Putamen (tissue), 1 donor: Measurements from ENCODE around the gene KLK2.
A peak's percentile ranks its signal among the peaks of the same experiment; 100 is the strongest.

Experiments used
- DNase-seq: peaks from one replicate; pipeline ENCODE4 v3.0.0-alpha.2; 2016; ENCODE audit warnings: low spot score

The KLK2 gene

GRCh38 chr19:50873056-50873455 lies at the start of gene KLK2:
Gene KLK2 (plus strand): TSS chr19:50873439. CDS start chr19:50873474, 35 bp downstream.
- DNase-seq: no peak

DNA sequence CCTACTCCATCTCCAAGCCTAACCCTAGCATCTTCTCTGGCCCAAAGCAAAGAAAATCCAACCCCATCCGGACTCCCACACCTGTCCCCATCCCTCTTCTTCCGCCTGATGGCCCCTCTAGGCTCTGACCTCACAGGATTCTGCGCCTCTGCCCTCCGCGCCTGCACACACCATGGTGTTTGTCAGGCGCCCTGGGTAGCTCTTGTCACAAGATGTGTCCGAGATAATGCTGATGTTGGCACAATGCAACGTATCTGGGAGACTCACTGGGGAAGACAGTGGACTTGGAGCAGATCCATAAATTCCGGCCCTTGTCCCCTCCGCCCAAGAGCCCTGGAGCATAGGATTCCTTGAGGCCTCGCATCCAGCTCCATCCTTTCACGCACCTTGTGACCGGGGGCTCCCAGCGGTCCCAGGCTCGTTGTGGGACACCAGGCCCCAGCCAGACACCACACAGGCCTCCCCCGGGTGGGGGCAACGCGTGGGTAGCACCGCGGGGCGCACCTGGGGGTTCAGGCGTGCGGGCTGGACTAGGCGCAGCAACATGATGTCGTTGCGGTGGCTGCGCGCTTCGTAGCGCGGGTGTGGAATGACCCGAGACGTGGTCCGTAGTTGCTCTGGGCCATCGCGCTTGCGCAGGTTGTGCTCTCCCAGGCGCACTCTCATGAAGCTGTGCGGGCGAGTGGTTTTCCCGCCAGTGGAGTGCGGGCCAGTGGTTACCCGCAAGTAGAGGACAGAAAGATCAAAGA lies 46.6 kb upstream of the KLK2 start:
- no peak for DNase-seq

- DNase-seq: no peak
Measured at GRCh38 chr19:50827476-50827875, 45.8 kb upstream of the KLK2 start.

GRCh38 chr19:50829801-50830200 lies 43.4 kb upstream of the KLK2 start:
- DNase-seq: no peak

- no peak for DNase-seq
Measured at GRCh38 chr19:50830266-50831025, 42.8 kb upstream of the KLK2 start.

DNA sequence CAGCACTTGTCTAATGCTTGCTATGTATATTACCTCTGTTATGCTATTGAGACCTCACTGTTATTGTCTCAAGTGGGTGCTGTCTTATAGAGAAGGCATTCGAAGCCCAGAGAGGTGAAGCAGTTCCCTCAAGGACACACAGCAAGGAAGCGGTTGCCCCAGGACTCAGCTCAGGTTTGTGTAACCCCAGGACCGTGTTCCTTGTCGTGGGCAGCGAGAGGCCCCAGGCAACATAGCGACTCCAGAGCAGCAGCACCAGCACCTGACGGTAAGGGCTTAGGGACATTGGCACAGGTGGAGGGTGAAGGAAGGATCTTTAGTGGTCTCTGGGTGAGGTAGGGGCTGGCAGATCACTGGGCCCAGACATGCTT lies 42.2 kb upstream of the KLK2 start:
- DNase-seq: no peak

DNA sequence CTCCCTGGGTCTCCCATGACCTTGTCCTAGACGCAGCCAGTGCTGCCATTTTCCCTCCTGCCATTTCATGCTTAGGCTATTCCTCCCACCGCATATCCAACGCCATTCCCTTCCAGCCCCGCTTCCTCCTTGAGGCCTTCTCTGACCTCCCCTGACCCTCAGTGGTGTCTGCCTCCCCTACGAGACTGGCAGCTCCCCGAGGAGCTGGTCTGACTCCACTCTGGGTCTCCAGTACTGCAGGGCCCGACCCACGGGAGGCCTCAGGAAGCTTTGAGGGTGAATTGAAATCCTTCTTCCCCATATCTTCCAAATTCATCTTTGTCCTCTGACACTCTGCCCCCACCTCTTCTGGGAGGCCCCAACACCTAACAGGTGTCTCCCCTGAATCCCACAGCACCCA lies 40.6 kb upstream of the KLK2 start:
- DNase-seq: no peak

- DNase-seq: no peak
Measured at GRCh38 chr19:50833117-50833801, 40.0 kb upstream of the KLK2 start, which contains the start of gene KLK15. Gene KLK15 (minus strand): TSS chr19:50833574. CDS start chr19:50831492, 2,082 bp downstream.

DNA sequence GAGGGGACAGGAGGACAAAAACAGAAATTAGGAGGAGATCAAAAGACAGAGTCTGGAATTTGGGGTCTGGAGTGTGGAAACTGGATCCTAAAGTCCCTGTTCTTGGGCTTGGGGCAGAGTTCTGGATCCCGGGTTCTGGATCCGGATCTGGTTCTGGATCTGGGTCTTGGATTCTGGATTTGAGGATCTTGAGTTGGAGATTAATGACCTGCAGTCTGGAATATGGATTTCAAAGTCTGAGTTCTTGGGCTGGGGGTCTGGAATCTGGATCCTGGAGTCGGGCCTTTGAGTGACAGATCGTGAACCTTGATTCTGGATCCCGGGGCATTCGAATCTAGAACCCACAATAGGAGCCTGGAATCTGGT lies 39.5 kb upstream of the KLK2 start:
- no peak for DNase-seq

GRCh38 chr19:50835103-50835784 lies 38.0 kb upstream of the KLK2 start:
- DNase-seq: no peak

- peak; percentile 21 for DNase-seq
Measured at GRCh38 chr19:50835785-50836542, 37.3 kb upstream of the KLK2 start.

DNA sequence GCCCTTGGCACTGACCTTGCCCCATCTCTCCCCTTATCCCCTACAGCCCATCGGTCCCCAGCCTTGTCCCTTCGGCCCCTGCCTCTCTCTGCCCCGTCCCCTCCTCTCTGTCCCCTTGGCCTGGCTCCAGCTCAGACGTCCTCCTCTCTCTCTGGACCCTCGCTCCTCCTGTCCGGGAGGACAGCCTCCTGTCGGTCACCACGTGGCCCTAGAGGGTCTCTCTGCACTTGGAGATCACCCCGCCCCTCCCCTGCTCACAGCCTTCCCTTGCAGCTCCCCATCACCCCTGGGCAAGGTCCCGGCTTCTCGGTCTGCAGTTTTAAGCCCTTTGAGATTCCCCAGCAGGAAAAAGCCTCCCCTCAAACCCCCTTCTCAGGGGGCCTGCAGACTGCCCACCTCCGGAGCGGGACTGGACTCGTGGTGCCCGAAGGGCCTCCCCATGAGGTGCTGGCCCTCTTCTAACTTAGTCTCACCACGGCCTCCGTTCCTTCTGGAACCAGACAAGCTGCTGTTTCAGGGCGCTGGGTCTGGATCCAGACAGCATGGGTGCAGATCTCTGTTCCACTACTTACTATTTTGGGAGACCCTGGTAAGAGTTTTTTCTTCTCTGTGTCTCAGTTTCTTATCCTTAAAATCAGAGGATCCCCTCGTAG lies 36.6 kb upstream of the KLK2 start:
- DNase-seq: no peak

- DNase-seq: no peak
Measured at GRCh38 chr19:50837300-50837699, 35.9 kb upstream of the KLK2 start.

GRCh38 chr19:50838239-50838638 lies 35.0 kb upstream of the KLK2 start:
- no peak for DNase-seq

DNA sequence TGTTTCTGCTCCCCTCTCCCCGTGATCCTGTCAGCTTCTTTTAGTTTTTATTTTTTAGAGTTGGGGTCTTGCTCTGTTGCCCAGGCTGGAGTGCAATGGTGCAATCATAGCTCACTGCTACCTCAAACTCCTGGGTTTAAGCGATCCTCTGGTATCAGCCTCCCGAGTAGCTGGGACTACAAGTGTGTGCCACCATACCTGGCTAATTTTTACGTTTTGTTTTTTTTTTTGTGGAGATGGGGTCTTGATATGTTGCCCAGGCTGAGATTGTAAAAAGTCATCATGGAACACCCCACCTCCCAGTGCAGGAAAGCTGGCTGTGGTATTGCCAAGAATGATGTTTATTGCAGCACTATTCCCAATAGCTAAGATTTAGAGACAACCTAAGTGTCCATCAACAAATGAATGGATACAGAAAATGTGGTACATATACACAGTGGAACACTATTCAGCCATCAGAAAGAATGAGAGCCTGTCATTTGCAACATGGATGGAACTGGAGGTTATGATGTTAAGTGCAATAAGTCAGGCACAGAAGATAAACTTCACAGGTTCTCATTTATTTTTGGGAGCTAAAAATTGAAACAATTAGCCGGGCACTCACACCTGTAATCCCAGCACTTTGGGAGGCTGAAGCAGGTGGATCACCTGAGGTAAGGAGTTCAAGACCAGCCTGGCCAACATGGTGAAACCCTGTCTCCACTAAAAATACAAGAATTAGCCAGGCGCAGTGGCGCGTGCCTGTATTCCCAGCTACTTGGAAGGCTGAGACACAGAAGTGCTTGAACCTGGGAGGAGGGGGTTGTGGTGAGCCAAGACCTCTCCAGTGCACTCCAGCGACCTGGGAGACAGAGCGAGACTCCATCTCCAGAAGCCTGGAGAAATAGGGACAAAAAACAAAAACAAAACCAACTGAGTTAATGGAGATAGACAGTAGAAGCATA lies 33.3 kb upstream of the KLK2 start:
- no peak for DNase-seq

- no peak for DNase-seq
Measured at GRCh38 chr19:50842130-50842529, 31.1 kb upstream of the KLK2 start.

GRCh38 chr19:50843205-50843604 lies 30.0 kb upstream of the KLK2 start:
- no peak for DNase-seq

DNA sequence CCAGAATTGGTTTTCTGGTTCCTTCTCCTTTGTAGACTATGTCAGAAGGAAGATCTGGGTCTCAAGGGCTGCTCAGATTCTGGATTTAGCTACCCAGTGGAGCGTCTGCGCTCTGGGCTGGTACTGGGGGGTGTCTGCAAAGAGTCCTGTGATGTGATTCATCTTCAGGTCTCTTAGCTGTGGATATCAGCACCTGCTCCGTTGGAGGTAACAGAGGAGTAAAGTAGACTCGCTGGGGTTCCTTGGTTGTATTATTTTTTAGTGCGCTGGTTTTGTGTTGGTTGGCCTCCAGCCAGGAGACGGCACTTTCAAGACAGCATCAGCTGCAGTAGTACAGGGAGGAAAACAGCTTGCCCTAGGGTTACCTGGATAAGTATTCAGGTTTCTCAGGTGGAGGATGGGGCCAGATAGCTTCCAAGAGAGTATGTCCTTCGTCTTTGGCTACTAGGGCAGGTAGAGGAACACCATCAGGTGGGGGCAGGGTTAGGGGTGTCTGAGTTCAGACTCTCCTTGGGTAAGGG lies 29.5 kb upstream of the KLK2 start:
- no peak for DNase-seq

DNA sequence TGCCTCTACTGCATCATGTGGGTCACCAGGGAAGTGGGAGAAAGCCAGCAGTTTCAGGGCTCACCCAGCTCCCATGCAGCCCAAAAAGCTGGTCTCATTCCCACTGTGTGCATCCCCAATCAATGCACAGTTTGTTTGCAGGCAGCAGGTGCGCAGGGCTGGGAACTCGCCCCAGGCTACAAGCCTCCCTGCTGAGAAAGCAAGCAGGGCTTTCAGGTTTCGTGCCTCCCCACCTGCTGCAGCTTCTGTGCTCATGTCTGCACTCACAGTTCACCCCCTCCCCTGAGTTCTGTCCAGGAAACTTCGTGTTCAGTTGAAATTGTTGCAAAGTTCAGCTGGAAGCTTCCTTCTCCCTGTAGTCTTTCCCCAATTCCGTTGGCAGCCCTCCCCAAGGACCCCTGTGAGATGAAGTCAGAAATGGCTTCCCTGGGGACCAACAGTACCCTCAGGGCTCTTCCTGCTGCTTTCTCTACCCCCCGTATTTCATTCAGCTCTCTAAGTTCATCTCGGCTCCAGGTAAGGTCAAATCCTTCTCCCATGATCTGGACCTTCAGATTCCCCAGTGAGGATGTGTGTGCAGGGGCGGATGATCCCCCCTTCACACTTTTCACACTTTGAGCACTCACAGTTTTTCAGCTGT lies 28.8 kb upstream of the KLK2 start:
- no peak for DNase-seq
